ENCODE measurements around the gene DCDC2C.

The DCDC2C gene

GRCh38 chr2:3731829-3732228 is 28.5 kb downstream of the DCDC2C start:
- Histone ChIP-seq H3K4me3 (ENCODE audit: low read length) (no peak overlapping the region), H3K4me1 (ENCODE audit: low read length) (peaks cover 8% of the 10 kb centered on the region), H3K4me2 (ENCODE audit: low read length) (no peak overlapping the region), H4K20me1 (ENCODE audit: insufficient read depth, low read length) (no peaks in the 10 kb centered on the region), H3K9ac (ENCODE audit: low read length) (no peak overlapping the region), H3K9me3 (ENCODE audit: insufficient read depth, low read length) (no peaks in the 10 kb centered on the region), H2AFZ (ENCODE audit: low read depth, low read length) (no peak overlapping the region), H3K36me3 (replicated peaks; ENCODE audit: low read depth, low read length) (no peaks in the 10 kb centered on the region), H3K27me3 (ENCODE audit: low read depth, low read length) (peaks cover 12% of the 10 kb centered on the region), H3K27ac (ENCODE audit: low read length) (no peak overlapping the region), H3K79me2 (ENCODE audit: low read length) (no peaks in the 10 kb centered on the region)
- TF ChIP-seq, protein P1, sequence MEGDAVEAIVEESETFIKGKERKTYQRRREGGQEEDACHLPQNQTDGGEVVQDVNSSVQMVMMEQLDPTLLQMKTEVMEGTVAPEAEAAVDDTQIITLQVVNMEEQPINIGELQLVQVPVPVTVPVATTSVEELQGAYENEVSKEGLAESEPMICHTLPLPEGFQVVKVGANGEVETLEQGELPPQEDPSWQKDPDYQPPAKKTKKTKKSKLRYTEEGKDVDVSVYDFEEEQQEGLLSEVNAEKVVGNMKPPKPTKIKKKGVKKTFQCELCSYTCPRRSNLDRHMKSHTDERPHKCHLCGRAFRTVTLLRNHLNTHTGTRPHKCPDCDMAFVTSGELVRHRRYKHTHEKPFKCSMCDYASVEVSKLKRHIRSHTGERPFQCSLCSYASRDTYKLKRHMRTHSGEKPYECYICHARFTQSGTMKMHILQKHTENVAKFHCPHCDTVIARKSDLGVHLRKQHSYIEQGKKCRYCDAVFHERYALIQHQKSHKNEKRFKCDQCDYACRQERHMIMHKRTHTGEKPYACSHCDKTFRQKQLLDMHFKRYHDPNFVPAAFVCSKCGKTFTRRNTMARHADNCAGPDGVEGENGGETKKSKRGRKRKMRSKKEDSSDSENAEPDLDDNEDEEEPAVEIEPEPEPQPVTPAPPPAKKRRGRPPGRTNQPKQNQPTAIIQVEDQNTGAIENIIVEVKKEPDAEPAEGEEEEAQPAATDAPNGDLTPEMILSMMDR (IDR thresholded peaks at IDR 0.05; ENCODE audit: low read depth, low read length): no peak
- no peak for TF ChIP-seq EZH2phosphoT487 (IDR thresholded peaks at IDR 0.05; ENCODE audit: low read depth)

GRCh38 chr2:3736112-3736511 is 32.7 kb downstream of the DCDC2C start:
- Histone ChIP-seq H3K4me3 (ENCODE audit: low read length) (no peak overlapping the region), H3K27me3 (ENCODE audit: low read depth, low read length) (peaks cover 12% of the 10 kb centered on the region)

GRCh38 chr2:3737128-3737527 is 33.8 kb downstream of the DCDC2C start:
- no peak overlapping the region for H3K4me2 ChIP-seq (ENCODE audit: low read length)
- H3K9me3 ChIP-seq (ENCODE audit: insufficient read depth, low read length): no peaks in the 10 kb centered on the region
- no peak overlapping the region for H2AFZ ChIP-seq (ENCODE audit: low read depth, low read length)
- TF ChIP-seq, protein P1 (IDR thresholded peaks at IDR 0.05; ENCODE audit: low read depth, low read length): no peak
- TF ChIP-seq EZH2phosphoT487 (IDR thresholded peaks at IDR 0.05; ENCODE audit: low read depth): no peak
- no peaks in the 10 kb centered on the region for H4K20me1 ChIP-seq (ENCODE audit: insufficient read depth, low read length)
- H3K27me3 ChIP-seq (ENCODE audit: low read depth, low read length): peaks cover 12% of the 10 kb centered on the region
- H3K9ac ChIP-seq (ENCODE audit: low read length): no peak overlapping the region
- no peaks in the 10 kb centered on the region for H3K79me2 ChIP-seq (ENCODE audit: low read length)
- H3K4me1 ChIP-seq (ENCODE audit: low read length): no peaks in the 10 kb centered on the region
- H3K36me3 ChIP-seq (replicated peaks; ENCODE audit: low read depth, low read length): no peaks in the 10 kb centered on the region
- H3K27ac ChIP-seq (ENCODE audit: low read length): no peak overlapping the region
- H3K4me3 ChIP-seq (ENCODE audit: low read length): no peak overlapping the region

More at GRCh38 chr2:3736112-3736511, 32.7 kb downstream of the DCDC2C start:
- H2AFZ ChIP-seq (ENCODE audit: low read depth, low read length): no peak overlapping the region
- H3K9me3 ChIP-seq (ENCODE audit: insufficient read depth, low read length): no peaks in the 10 kb centered on the region
- no peak overlapping the region for H3K4me2 ChIP-seq (ENCODE audit: low read length)
- no peaks in the 10 kb centered on the region for H3K79me2 ChIP-seq (ENCODE audit: low read length)
- H3K9ac ChIP-seq (ENCODE audit: low read length): no peak overlapping the region
- no peaks in the 10 kb centered on the region for H3K4me1 ChIP-seq (ENCODE audit: low read length)
- H3K27ac ChIP-seq (ENCODE audit: low read length): no peak overlapping the region
- H4K20me1 ChIP-seq (ENCODE audit: insufficient read depth, low read length): no peaks in the 10 kb centered on the region
- no peaks in the 10 kb centered on the region for H3K36me3 ChIP-seq (replicated peaks; ENCODE audit: low read depth, low read length)
- TF ChIP-seq, protein P1 (IDR thresholded peaks at IDR 0.05; ENCODE audit: low read depth, low read length): no peak
- TF ChIP-seq EZH2phosphoT487 (IDR thresholded peaks at IDR 0.05; ENCODE audit: low read depth): no peak

DNA sequence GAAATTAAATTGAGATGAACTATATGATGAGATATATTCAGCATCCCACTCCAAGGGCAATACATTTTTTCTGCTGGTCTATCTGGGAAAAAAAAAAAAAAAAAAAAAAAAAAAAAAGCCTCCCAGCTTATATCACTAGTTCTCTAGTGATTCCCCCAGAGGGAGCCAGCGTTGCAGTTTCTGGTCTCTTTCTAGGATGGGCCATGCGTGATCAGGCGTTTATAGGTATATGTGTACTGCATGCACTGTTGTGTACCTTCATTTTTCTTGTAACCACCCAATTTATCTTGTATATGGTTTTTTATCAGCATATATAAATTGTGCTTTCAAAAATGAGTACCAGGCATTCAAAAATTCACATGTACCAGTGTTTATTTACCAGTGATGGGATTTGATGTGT is 35.1 kb downstream of the DCDC2C start:
- H3K4me2 ChIP-seq (ENCODE audit: low read length): no peak overlapping the region
- peaks cover 12% of the 10 kb centered on the region for H3K27me3 ChIP-seq (ENCODE audit: low read depth, low read length)
- no peaks in the 10 kb centered on the region for H3K4me1 ChIP-seq (ENCODE audit: low read length)
- TF ChIP-seq, protein P1 (IDR thresholded peaks at IDR 0.05; ENCODE audit: low read depth, low read length): peak; percentile 42
- TF ChIP-seq EZH2phosphoT487 (IDR thresholded peaks at IDR 0.05; ENCODE audit: low read depth): no peak
- H3K27ac ChIP-seq (ENCODE audit: low read length): no peak overlapping the region
- no peaks in the 10 kb centered on the region for H3K36me3 ChIP-seq (replicated peaks; ENCODE audit: low read depth, low read length)
- no peak overlapping the region for H2AFZ ChIP-seq (ENCODE audit: low read depth, low read length)
- no peaks in the 10 kb centered on the region for H3K79me2 ChIP-seq (ENCODE audit: low read length)
- H4K20me1 ChIP-seq (ENCODE audit: insufficient read depth, low read length): no peaks in the 10 kb centered on the region
- no peak overlapping the region for H3K4me3 ChIP-seq (ENCODE audit: low read length)
- no peak overlapping the region for H3K9ac ChIP-seq (ENCODE audit: low read length)
- H3K9me3 ChIP-seq (ENCODE audit: insufficient read depth, low read length): no peaks in the 10 kb centered on the region
